HG02938 (cell line): ENCODE measurements around the gene TMEM178B.
"Not testable (repeated sequence)": the region's sequence is repeated elsewhere in the genome, so short reads cannot be mapped to it uniquely, and the experiment has no call there.

Experiments
- ATAC-seq: cut with Tn5 transposase; IDR thresholded peaks from one replicate; pipeline ENCODE4 v1.9.1; 2021; ENCODE audit warnings: mild to moderate bottlenecking, moderate library complexity; ENCODE audit not compliant: unreplicated experiment

TMEM178B gene

DNA sequence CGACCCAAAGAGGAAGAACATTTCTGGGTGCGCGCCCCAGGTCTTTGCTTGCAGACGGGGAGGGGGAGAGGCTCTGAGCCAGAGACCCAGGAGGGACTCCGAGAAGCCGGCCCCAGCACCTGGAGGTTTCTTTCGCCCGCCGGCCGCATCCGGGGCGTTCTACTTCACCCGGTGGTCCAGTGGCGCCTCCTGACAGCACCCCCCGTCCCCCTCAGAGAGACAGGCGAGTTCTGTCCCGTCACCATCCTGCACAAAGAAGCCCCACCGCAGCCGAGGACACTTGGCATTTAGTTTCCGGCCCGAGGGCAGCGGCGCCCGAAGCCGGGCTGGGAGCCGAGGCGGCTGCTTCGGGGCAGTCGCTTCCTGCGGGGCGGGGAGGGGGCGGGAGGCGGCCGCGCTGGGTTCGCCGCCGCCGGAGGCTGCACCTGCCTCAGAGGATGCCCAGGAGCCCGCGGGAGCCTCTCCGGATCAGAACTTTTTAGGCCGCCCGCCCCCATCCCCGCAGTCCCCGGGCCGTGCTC is at the start of gene TMEM178B:
TMEM178B (plus strand) TSS at position 424 of the 521 bp plus-strand sequence.
- no peak for ATAC-seq

DNA sequence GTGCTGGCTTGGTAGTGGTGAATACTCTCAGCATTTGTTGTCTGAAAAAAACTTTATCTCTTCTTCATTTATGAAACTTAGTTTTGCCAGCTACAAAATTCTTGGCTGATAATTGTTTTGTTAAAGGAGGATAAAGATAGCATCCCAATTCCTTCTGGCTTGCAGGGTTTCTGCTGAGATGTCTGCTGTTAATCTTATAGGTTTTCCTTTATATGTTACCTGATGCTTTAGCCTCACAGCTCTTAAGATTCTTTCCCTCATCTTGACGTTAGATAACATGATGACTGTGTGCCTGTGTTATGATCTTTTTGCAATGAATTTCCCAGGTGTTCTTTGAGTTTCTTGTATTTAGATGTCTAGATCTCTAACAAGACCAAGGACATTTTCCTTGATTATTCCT is 49.2 kb upstream of the TMEM178B start:
- no peak for ATAC-seq

DNA sequence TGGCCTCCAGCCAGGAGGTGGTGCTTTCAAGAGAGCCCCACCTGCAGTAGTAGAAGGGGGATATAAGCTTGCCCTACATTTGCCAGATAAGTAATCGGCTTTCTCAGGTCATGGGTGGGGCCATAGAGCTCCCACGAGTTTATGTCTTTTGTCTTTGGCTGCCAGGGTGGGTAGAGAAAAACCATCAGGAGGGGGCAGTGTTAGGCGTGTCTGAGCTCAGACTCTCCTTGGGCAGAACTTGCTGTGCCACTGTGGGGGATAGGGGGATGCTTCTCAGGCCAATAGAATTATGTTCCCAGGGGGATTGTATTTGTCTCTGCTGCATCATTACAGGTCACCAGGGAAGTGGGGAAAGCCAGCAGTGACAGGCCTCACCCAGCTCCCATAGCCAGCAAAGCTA is 46.8 kb upstream of the TMEM178B start:
- ATAC-seq = no peak

DNA sequence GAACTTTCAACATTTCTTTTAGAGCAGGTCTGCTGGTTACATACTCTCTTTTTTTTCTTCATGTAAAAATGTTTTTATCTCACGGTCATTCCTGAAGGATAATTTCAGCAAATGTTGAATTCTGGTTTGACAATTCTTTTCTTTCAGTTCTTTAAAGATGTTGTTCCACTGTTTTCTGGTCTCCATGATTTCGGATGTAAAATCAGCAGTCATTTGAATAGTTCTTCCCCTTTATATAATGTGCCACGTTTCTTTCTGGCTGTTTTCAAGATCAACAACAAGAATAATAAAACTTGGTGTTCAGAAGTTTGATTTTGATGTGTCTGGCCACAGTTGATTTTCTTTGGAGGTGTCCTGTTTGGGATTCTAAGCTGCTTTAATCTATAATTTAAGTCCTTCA is 45.1 kb upstream of the TMEM178B start:
- no peak for ATAC-seq

DNA sequence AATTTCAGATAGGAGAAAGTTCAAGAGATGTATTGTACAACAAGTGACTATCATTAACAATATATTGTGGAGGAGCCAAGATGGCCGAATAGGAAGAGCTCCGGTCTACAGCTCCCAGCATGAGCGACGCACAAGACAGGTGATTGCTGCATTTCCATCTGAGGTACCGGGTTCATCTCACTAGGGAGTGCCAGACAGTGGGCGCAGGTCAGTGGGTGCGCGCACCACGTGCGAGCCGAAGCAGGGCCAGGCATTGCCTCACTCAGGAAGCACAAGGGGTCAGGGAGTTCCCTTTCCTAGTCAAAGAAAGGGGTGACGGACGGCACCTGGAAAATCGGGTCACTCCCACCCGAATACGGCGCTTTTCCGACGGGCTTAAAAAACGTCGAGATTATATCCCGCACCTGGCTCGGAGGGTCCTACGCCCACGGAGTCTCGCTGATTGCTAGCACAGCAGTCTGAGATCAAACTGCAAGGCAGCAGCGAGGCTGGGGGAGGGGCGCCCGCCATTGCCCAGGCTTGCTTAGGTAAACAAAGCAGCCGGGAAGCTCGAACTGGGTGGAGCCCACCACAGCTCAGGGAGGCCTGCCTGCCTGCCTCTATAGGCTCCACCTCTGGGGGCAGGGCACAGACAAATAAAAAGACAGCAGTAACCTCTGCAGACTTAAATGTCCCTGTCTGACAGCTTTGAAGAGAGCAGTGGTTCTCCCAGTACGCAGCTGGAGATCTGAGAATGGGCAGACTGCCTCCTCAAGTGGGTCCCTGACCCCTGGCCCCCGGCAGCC is 41.1 kb upstream of the TMEM178B start:
- ATAC-seq = not testable (repeated sequence)

DNA sequence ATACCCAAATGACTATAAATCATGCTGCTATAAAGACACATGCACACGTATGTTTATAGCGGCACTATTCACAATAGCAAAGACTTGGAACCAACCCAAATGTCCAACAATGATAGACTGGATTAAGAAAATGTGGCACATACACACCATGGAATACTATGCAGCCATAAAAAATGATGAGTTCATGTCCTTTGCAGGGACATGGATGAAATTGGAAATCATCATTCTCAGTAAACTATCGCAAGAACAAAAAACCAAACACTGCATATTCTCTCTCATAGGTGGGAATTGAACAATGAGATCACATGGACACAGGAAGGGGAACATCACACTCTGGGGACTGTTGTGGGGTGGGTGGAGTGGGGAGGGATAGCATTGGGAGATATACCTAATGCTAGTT is 35.8 kb upstream of the TMEM178B start:
- not testable (repeated sequence) for ATAC-seq

DNA sequence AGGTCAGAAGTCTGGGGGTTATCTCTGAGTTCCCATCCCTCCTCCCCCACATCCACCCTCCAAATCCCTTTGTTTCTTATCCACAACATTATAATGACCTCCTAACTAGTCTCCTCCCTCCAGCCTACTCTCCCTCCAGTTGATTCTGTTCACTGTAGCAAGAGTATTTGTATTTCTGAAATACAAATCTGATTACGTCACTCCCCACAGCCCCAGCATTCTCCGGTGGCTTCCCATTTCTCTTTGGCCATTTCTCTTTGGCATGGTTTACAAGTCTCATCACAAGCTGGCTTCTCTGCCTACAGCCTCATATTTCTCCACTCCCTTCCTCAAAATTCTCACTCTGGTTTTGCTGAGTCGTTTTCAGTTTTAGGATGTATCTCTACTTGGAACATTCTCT is 34.5 kb upstream of the TMEM178B start:
- no peak for ATAC-seq

DNA sequence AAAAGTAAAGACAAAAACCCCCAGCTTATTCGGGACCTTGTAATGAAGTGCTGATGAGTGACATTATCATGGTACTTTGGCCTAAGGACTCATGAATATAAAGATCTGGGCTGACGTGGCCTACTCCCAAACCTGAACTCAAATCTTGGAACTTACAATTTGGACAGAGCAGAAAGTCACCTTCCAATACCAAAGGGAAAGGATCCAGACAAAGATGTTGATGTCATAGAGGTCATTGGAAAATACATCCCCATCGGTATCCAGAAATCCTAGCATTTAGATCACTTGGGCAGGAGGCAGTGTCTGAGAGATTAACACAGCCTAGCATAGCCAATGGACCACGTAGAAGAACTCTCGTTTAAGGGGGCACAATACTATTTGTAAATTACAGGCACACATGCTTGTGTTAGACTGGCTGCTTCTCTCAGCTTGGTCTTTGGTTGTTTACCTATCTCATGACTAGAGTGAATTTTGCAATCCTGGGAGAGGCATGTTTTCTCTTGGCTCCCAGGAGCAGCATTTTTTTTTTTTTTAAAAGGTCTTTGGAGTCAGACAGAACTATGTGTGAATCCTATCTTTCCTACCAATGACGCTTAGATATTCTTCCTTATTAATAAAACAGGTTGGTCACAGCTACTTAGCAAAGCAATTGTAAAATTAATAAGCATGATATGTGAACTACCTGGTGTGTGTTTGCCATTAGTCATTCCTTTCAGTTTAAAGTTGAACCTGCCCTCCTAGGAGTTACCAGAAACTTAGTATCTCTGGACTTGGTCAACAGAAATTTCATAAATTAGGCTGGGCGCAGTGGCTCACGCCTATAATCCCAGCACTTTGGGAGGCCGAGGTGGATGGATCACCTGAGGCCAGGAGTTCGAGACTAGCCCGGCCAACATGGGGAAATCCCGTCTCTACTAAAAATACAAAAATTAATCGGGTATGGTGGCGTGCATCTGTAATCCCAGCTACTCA is 31.4 kb upstream of the TMEM178B start:
- no peak for ATAC-seq

DNA sequence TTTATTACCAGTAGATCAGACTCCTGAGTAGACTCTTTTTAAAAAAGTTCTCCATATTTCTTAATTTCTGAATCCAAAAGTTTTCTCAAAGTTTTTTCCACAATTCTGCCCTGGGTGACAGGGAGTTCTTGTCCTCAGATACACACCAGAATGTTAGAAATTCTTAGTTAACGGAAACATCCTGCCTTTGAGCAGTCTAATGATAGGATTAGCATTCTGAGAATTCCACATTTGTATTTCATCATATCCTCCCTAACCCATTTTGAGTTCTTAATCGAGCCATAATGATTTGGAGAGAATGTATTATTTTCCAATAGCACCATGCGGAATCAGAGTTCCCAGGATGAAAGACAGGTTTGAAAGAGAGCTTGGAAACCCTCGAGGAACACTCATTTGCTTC is 30.2 kb upstream of the TMEM178B start:
- no peak for ATAC-seq

DNA sequence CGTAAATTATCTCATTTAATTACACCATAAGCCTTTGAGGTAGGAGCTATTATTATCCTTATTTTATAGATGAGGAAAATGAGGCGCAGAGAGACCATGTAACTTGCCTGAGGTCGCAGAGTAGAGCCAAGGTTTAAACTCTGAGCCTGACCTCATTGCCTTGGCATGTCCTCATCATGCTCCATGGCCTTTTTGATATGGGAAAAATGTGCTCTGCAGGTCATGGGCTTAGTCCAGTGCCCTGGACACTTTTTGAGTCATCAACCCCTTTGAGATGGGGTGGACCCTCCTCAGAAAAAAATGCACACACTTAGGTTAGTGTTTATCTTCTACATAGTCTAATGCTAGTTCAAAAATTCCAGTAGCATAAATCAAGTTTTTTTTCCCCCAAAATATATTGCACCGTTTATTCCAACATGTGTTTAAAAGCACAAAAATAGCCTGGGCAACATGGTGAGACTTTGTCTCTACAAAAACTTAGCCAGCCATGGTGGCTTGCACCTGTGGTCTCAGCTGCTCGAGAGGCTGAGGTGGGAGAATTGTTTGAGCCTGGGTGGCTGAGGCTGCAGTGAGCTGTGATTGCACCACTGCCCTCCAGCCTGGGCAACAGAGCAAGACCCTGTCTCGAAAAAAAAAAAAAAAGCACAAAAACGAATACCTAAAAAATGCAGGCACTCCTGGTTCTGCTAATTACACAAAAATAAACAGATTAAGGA is 28.6 kb upstream of the TMEM178B start:
- no peak for ATAC-seq

DNA sequence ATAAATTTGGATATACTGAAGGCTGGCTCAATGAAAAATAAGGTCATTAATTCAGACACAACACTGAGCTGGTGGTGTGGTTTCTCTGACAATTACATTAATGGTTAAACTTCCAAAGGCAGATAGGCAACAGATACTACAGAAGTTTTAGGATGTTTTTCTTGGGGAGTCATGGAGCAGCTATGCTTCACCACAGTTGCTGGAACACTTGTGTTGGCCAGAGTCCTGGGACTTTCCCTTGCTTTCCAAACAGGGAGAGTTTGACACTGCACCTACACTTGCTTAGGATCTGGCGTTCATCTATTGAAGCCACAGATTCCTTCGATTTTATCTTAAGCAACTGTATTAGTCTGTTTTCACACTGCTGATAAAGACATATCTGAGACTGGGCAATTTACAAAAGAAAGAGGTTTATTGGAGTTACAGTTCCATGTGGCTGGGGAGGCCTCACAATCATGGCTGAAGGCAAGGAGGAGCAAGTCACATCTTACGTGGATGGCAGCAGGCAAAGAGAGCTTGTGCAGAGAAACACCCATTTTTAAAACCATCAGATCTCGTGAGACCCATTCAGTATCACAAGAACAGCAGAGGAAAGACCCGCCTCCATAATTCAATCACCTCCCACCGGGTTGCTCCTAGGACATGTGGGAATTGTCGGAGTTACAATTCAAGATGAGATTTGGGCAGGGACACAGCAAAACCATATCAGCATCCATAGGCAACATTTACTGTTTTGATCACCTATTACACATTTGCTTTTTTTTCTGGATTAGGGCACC is 27.8 kb upstream of the TMEM178B start:
- no peak for ATAC-seq

DNA sequence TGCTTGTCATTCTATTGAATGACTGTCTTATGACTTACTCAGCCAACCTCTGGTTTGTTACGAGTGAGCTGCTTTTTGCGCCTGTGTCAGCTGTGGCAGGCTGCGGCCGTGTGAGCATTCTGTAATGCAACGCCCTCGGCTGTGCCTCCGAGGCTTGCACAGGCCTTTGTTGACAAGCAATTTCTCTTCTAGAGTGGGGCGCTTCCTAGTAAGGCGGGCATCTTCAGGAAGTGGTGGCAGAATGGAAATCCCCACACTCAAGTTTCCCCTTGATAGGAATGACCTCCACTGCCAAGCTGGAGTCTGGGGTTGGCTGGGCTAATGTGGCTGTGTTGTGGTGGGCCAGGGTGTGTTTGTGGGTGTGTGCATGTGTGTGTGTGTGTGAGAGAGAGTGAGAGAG is 20.2 kb upstream of the TMEM178B start:
- no peak for ATAC-seq

DNA sequence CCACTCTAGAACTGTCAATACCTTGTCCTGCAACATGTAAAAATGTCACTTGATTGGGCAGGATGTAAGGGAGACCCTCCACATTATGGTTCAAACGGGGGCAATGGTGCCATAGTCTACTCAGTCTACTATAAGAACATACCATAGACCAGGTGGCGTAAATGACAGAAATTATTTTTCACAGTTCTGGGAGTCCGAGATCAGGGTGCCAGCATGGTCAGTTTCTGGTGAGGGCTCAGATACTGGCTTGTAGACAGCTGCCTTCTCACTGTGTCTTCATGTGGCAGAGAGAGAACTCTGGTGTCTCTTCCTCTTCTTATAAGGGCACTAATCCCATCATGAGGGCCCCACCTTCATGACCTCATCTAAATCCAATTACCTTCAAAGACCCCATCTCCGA is 18.7 kb upstream of the TMEM178B start:
- no peak for ATAC-seq

DNA sequence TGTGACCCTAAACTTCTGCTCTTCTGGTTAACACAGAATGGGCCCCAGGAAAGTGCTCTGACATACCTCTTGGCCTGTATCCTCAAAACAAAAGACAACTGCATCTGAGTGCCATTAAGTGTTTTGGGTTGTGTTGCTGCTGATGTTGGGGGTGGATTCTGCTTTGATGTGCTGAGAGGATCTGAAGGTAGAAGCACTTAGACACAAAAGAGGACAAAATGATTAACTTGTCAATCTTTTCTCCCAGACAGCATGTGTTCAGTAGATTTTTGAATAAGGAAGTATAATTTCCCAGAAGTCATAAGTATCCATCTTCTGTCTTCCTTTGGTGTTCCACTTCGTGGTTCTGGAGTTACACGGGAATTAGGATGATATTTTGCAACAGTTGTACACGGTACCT is 16.1 kb upstream of the TMEM178B start:
- no peak for ATAC-seq

DNA sequence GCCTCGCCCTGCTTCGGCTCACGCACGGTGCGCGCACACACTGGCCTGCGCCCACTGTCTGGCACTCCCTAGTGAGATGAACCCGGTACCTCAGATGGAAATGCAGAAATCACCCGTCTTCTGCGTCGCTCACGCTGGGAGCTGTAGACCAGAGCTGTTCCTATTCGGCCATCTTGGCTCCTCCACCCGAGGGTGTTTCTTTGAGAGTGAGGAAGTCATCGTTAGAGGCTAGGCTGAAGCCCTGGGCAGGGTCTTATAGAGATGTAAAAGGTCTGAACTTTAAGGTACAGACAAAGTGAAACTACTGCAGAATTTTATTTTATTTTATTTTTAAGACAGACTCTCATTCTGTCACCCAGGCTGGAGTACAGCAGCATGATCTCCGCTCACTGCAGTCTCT is 6.0 kb upstream of the TMEM178B start:
- not testable (repeated sequence) for ATAC-seq

DNA sequence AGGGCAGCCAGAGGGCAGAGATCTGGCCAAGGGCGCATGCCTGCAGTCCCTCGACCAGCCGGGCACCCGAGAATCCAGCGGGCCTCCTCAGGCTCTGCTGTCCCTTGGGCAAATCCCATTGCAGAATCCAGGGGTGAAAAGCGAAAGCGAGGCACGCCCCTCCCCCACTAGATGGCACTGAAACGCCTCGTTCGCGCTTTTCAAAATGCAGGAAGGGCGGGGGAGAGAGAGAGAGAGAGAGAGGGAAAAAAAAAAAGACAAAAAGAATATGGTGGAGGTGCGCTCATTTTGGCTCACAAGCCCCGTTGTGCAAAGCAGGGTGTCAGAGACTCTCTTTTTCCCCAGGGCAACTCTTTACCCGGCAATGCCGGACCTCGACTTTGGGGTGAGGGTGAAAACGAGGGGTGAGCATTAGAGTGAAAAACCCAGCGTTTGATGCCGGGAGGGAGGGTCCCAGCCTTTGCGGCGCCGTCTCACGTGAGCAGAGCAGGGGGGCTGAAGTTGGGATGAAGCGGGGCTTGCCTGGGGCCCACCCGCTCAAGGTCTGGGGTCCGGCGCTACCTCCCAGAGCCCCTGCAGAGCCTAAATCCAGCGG is 2.5 kb upstream of the TMEM178B start:
- no peak for ATAC-seq

DNA sequence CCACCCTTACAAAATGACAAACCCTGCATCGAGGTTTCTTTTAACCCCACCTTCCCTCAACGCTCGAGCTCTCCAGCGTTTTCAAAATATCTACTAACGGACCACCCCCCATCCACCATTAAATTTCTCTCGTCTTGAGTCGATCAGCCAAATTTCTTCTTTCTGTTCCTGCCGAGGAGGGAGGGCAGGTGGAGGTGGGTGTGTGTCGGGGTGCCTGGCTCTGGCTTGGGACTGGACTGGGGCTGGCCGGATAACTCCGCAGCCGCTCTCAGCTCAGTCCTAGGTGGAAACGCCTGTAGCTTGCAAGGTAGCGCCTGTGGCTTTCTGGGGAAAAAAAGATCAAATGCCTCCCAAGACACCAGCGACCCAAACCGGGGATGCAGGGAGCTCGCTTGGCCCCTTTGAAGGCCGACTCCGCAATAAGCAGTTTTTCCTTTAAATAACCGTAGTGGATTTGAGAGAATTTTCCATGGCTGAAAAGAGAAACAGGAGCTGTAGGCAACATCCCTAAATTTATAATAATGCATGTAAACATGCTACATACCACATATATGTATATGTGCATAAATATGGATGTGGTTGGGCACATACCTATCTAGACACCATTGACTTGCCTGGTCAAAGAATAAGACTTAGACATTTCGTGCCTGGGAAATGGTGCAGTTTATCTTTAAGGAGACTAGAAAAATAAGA is 1.9 kb upstream of the TMEM178B start:
- no peak for ATAC-seq

DNA sequence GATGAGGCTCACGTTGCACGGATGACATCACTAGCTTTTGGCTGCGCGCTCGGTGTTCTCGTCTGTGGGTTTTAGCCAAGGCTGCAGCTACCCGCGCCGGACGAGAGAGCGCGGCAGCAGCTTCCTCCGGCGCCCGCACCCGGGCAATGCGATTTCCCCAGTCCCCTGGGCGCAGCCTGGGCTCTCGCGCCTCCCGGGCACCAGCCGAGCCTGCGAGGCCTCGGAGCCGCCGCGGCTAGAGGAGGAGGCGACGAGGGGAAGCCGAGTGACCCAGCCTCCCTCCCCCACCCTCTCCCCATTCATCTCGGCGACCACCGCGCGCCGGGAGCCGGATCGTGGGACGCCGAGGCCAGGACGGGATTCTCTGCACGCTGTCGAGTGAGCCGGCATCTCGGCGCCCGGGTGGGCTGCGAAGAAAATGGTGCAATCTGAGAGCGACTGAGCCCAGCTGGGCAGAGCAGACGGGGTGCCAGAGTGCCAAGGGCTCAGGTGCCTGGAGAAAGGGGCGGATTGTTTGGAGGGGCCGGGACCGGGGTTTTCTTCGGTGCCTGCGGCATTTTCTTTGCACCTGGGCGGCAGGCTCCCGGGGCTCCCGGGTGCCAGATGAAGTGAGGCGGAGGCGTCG is 1.2 kb upstream of the TMEM178B start:
- ATAC-seq = no peak

DNA sequence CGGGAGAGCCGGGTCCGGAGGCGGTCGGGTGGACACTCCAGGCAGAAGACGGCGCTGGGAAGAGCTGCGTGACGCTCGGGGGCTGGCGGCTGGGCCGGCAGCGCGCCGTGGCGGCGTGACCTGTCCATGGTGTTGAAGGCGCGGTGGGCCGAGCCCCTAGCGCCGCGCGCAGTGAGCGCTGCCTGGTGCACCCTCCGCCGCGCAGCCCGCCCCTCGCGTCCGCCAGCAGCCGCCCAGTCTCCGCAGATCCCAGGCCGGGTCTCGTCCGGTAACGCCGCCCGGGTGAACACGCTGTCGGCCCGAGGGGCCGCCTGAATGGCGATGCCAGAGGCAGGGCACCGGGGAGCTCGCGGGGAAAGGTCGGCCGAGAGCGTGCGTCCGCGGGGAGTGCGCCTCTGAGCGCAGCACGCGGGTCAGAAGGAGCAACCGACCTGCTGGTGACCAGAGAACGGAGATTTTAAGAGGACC is 657 bp upstream of the TMEM178B start:
- peak; percentile 39 for ATAC-seq
